ENCODE data around the gene LYPD6.

DNA sequence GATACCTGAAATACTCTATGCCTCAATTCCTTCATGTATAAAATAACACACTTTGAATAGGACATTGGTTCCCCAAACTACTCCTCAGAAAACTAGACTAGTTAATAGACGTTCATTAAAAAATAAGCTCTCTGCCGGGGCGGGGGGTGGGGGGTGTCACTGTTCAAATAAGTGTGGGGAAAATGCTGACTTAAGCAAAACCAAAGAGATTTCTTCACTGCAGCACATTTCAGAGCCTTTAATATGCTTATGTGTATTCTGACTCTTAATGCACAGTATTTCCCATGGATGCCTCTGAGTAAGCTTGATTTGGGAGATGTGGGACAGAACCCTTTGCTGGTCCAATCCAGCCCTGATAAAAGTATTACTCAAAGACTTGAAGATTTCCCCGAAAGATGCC is 93.2 kb downstream of the LYPD6 start:
- no peak for TF ChIP-seq POLR2A (IDR thresholded peaks at IDR 0.05)
- TF ChIP-seq, protein P1, sequence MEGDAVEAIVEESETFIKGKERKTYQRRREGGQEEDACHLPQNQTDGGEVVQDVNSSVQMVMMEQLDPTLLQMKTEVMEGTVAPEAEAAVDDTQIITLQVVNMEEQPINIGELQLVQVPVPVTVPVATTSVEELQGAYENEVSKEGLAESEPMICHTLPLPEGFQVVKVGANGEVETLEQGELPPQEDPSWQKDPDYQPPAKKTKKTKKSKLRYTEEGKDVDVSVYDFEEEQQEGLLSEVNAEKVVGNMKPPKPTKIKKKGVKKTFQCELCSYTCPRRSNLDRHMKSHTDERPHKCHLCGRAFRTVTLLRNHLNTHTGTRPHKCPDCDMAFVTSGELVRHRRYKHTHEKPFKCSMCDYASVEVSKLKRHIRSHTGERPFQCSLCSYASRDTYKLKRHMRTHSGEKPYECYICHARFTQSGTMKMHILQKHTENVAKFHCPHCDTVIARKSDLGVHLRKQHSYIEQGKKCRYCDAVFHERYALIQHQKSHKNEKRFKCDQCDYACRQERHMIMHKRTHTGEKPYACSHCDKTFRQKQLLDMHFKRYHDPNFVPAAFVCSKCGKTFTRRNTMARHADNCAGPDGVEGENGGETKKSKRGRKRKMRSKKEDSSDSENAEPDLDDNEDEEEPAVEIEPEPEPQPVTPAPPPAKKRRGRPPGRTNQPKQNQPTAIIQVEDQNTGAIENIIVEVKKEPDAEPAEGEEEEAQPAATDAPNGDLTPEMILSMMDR (IDR thresholded peaks at IDR 0.05) = no peak
